Measurements from ENCODE around the gene LPAR3. TPM values are rescaled to one million over a fixed set of nuclear protein-coding genes. Genes with fewer than 3 reads are reported as not detected.

LPAR3 gene
- total and polyA plus RNA-seq, 2 of the 4 experiments (the other 2 are of a cell fraction): 0.09 to 0.18 TPM

GRCh38 chr1:84884671-84885389 is 8.2 kb downstream of the LPAR3 start:
- H2AFZ ChIP-seq (replicated peaks; ENCODE audit: low read length, poor library complexity): no peak overlapping the region
- intact Hi-C loops (cut with micrococcal nuclease): no loop called here
- ChIA-PET POLR2A (ENCODE audit: unreplicated experiment) (no interaction called here), CTCF (interaction anchor here (0.7 kb wide), 1 partner anchor 23 kb away, joined by 3 read pairs; no protein-coding TSS in a partner anchor)
- H3K4me3 ChIP-seq (ENCODE audit: insufficient read depth, low read depth, low read length): no peak overlapping the region
- H3K4me2 ChIP-seq (ENCODE audit: low read depth, low read length): no peak overlapping the region
- no peak overlapping the region for H3K14ac ChIP-seq (replicated peaks; ENCODE audit: low read depth, low read length)
- no peak overlapping the region for H3K23ac ChIP-seq (ENCODE audit: low read depth, low read length)
- no peak overlapping the region for H2BK15ac ChIP-seq (ENCODE audit: low read depth, low read length)
- in situ Hi-C loops (cut with MboI; ENCODE audit: low sequenced_read_pairs): no loop called here
- no peaks in the 10 kb centered on the region for H4K20me1 ChIP-seq (ENCODE audit: insufficient read depth, low read length)
- peaks cover 2% of the 10 kb centered on the region; the same call in 1 of the 2 replicates for H3K9me1 ChIP-seq (ENCODE audit: insufficient read depth, low read length)
- no TSS peak for BruUV-seq (replicated peaks)
- no CpG with 5 or more reads among the region's 7 CpGs for WGBS, 2 experiments (ENCODE audit: extremely low coverage in 2 of 2, insufficient read length in 1 of 2)
- H3K18ac ChIP-seq (ENCODE audit: low read depth, low read length): no peak overlapping the region; the same call in 1 of the 2 replicates
- H3K56ac ChIP-seq (ENCODE audit: extremely low read depth, insufficient read depth, low read length): no peak overlapping the region
- H3K4ac ChIP-seq (ENCODE audit: low read depth, low read length): 0 out of 2 replicates have a peak overlapping the region, but pooled peaks have one; percentile 19
- no peak overlapping the region for H4K5ac ChIP-seq (ENCODE audit: low read depth, low read length)
- TF ChIP-seq RCOR1 (IDR thresholded peaks at IDR 0.05; ENCODE audit: insufficient replicate concordance, low read length): no peak
- TF ChIP-seq RAD21 (IDR thresholded peaks at IDR 0.05; ENCODE audit: low read length): no peak
- no peak for TF ChIP-seq MXI1 (IDR thresholded peaks at IDR 0.05; ENCODE audit: borderline replicate concordance, low read depth, low read length)
- TF ChIP-seq ELK1 (IDR thresholded peaks at IDR 0.05; ENCODE audit: borderline replicate concordance, low read depth, low read length): no peak
- TF ChIP-seq, protein P1, sequence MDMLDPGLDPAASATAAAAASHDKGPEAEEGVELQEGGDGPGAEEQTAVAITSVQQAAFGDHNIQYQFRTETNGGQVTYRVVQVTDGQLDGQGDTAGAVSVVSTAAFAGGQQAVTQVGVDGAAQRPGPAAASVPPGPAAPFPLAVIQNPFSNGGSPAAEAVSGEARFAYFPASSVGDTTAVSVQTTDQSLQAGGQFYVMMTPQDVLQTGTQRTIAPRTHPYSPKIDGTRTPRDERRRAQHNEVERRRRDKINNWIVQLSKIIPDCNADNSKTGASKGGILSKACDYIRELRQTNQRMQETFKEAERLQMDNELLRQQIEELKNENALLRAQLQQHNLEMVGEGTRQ (IDR thresholded peaks at IDR 0.05; ENCODE audit: low read depth, low read length): no peak
- TF ChIP-seq POLR2A (IDR thresholded peaks at IDR 0.05; ENCODE audit: low read depth, low read length): no peak
- TF ChIP-seq MAZ (IDR thresholded peaks at IDR 0.05; ENCODE audit: borderline replicate concordance, low read depth, low read length): no peak
- no peak overlapping the region for H3K9ac ChIP-seq (ENCODE audit: low read depth, low read length)
- H2BK5ac ChIP-seq (ENCODE audit: low read depth, low read length, poor library complexity, severe bottlenecking): no peak overlapping the region
- H2AK5ac ChIP-seq (ENCODE audit: low read depth, low read length): no peak overlapping the region
- peak overlapping the region; percentile 35; the same call in 1 of the 2 replicates for H2BK120ac ChIP-seq (ENCODE audit: low read depth, low read length)
- peak overlapping the region; percentile 56; the same call in 1 of the 2 replicates for H2BK20ac ChIP-seq (ENCODE audit: low read depth, low read length)
- no peak overlapping the region for H2AK9ac ChIP-seq (replicated peaks; ENCODE audit: low read depth, low read length, poor library complexity)
- H4K91ac ChIP-seq (ENCODE audit: insufficient read depth, low read depth, low read length): no peak overlapping the region
- no peak overlapping the region for H3K27ac ChIP-seq (ENCODE audit: insufficient read depth, low read length)
- H3K79me1 ChIP-seq (ENCODE audit: low read depth in 1 of 2, low read length in 2 of 2): no peaks in the 10 kb centered on the region; a peak in 1 of 4 replicates
- dilution Hi-C loops (cut with HindIII; ENCODE audit: low sequenced_read_pairs, unreplicated experiment): no loop called here
- no peak for DNase-seq
- no peaks in the 10 kb centered on the region for H3K36me3 ChIP-seq (ENCODE audit: control insufficient read depth, insufficient read depth, low read length)
- peak overlapping the region in 1 of 2 experiments; percentile 30; a peak in 1 of 4 replicates for H4K8ac ChIP-seq (ENCODE audit: low read depth in 2 of 2, low read length in 2 of 2)
- H3K9me3 ChIP-seq (ENCODE audit: control insufficient read depth, insufficient read depth, low read length): no peaks in the 10 kb centered on the region
- H3K4me1 ChIP-seq (ENCODE audit: control insufficient read depth, insufficient read depth, low read length): peaks cover 5% of the 10 kb centered on the region
- peak; percentile 30 for ATAC-seq (ENCODE audit: low read depth)
- no peaks in the 10 kb centered on the region for H3K27me3 ChIP-seq (ENCODE audit: control insufficient read depth, insufficient read depth, low read length)

Data from IMR-90 (cell line).